Measurements from ENCODE around the gene PROSER1. TPM values are rescaled to one million over a fixed set of nuclear protein-coding genes. Genes with fewer than 3 reads are reported as not detected.
A peak's percentile ranks its signal among the peaks of the same experiment; 100 is the strongest.

PROSER1 gene
- total RNA-seq, 2 donors from 2014 or later, result 39.9 to 41.8 TPM

GRCh38 chr13:38981096-38981495 lies 56.8 kb downstream of the PROSER1 start:
- intact Hi-C loops (cut with DNase I), result no loop called here
- H3K27ac ChIP-seq, result no peak overlapping the region

GRCh38 chr13:38980750-38981078 lies 57.2 kb downstream of the PROSER1 start:
- WGBS, 2 donors, result 38 to 52% methylated on average over 2 of the region's 2 CpGs
- no peak for DNase-seq
- H3K27ac ChIP-seq, result no peak overlapping the region

More at GRCh38 chr13:38981096-38981495, 56.8 kb downstream of the PROSER1 start:
- Histone ChIP-seq H3K36me3 (replicated peaks in 1 of 2; ENCODE audit: insufficient read depth in 1 of 2, low read depth in 2 of 2) (no peaks in the 10 kb centered on the region), H3K4me3 (no peak overlapping the region), H3K9me3 (no peaks in the 10 kb centered on the region), H3K27me3 (no peaks in the 10 kb centered on the region), H3K4me1 (peaks cover 8% of the 10 kb centered on the region)
- ATAC-seq (no peak), DNase-seq (no peak)
- WGBS, 2 donors, result 44 to 48% methylated on average over 2 of the region's 2 CpGs
- TF ChIP-seq CTCF (IDR thresholded peaks at IDR 0.05), result no peak
- TF ChIP-seq POLR2A (IDR thresholded peaks at IDR 0.05), result no peak

GRCh38 chr13:38979891-38980749 lies 57.8 kb downstream of the PROSER1 start:
- H3K27ac ChIP-seq, result no peak overlapping the region
- intact Hi-C loops (cut with DNase I), result no loop called here
- no peaks in the 10 kb centered on the region for H3K36me3 ChIP-seq (replicated peaks in 1 of 2; ENCODE audit: insufficient read depth in 1 of 2, low read depth in 2 of 2)
- TF ChIP-seq CTCF (IDR thresholded peaks at IDR 0.05), result no peak
- no peak for TF ChIP-seq POLR2A (IDR thresholded peaks at IDR 0.05)
- no peaks in the 10 kb centered on the region for H3K9me3 ChIP-seq
- 42 to 64% methylated on average over 9 of the region's 9 CpGs for WGBS, 2 donors
- DNase-seq (peak; percentile 51 to 80 (median 76)), ATAC-seq (peak; percentile 84)
- H3K4me1 ChIP-seq, result peaks cover 8% of the 10 kb centered on the region
- H3K4me3 ChIP-seq, result no peak overlapping the region
- H3K27me3 ChIP-seq, result no peaks in the 10 kb centered on the region

More at GRCh38 chr13:38980750-38981078, 57.2 kb downstream of the PROSER1 start:
- H3K36me3 ChIP-seq (replicated peaks in 1 of 2; ENCODE audit: insufficient read depth in 1 of 2, low read depth in 2 of 2), result no peaks in the 10 kb centered on the region
- TF ChIP-seq CTCF (IDR thresholded peaks at IDR 0.05) (no peak), POLR2A (IDR thresholded peaks at IDR 0.05) (no peak)
- H3K9me3 ChIP-seq, result no peaks in the 10 kb centered on the region
- peaks cover 8% of the 10 kb centered on the region for H3K4me1 ChIP-seq
- ATAC-seq, result no peak
- H3K27me3 ChIP-seq, result no peaks in the 10 kb centered on the region
- intact Hi-C loops (cut with DNase I), result no loop called here
- no peak overlapping the region for H3K4me3 ChIP-seq

GRCh38 chr13:38970380-38971051 lies 67.4 kb downstream of the PROSER1 start:
- DNase-seq, result no peak
- no peak for TF ChIP-seq POLR2A (IDR thresholded peaks at IDR 0.05)
- TF ChIP-seq CTCF (IDR thresholded peaks at IDR 0.05), result peak in 3 of 7 experiments; percentile 16 to 35 (median 28)
- 68 to 71% methylated on average over 4 of the region's 4 CpGs for WGBS, 2 donors
- Histone ChIP-seq H3K4me1 (no peaks in the 10 kb centered on the region), H3K27me3 (no peaks in the 10 kb centered on the region), H3K27ac (no peak overlapping the region), H3K36me3 (replicated peaks in 1 of 2; ENCODE audit: insufficient read depth in 1 of 2, low read depth in 2 of 2) (no peaks in the 10 kb centered on the region), H3K4me3 (no peak overlapping the region), H3K9me3 (no peaks in the 10 kb centered on the region)
- intact Hi-C loops (cut with DNase I), result no loop called here
- ATAC-seq, result no peak
